ENCODE results near the gene SERINC3. TPM values are rescaled to one million over a fixed set of nuclear protein-coding genes. Genes with fewer than 3 reads are reported as not detected.

Gene SERINC3
- total and polyA plus RNA-seq, 2 of the 13 experiments (the other 11 are each of a cell fraction or from before 2014, with no cell fraction given): 82.0 to 226 TPM

GRCh38 chr20:44532259-44532980 is 10.6 kb upstream of the SERINC3 start (continued):
- no peak for TF ChIP-seq PRDM10 (CRISPR knock-in tag; IDR thresholded peaks at IDR 0.05; ENCODE audit: low read depth)
- TF ChIP-seq ZNF564 (CRISPR knock-in tag; IDR thresholded peaks at IDR 0.05): no peak
- no peak for TF ChIP-seq MIER3 (CRISPR knock-in tag; IDR thresholded peaks at IDR 0.05; ENCODE audit: borderline replicate concordance)
- TF ChIP-seq HDAC6 (IDR thresholded peaks at IDR 0.05; ENCODE audit: low read depth, low read length): 0 out of 2 replicates have a peak, but pooled peaks have one; percentile 55
- no peak for TF ChIP-seq NFIB (CRISPR knock-in tag; IDR thresholded peaks at IDR 0.05; ENCODE audit: borderline replicate concordance)
- TF ChIP-seq ZNF660 (CRISPR knock-in tag; IDR thresholded peaks at IDR 0.05; ENCODE audit: borderline replicate concordance, low read depth): no peak
- no peak for TF ChIP-seq RFX1 (IDR thresholded peaks at IDR 0.05)
- TF ChIP-seq POLR2A (IDR thresholded peaks at IDR 0.05; ENCODE audit: insufficient read depth in 1 of 2, low read depth in 2 of 2, low read length in 2 of 2): no peak
- TF ChIP-seq, protein P1, sequence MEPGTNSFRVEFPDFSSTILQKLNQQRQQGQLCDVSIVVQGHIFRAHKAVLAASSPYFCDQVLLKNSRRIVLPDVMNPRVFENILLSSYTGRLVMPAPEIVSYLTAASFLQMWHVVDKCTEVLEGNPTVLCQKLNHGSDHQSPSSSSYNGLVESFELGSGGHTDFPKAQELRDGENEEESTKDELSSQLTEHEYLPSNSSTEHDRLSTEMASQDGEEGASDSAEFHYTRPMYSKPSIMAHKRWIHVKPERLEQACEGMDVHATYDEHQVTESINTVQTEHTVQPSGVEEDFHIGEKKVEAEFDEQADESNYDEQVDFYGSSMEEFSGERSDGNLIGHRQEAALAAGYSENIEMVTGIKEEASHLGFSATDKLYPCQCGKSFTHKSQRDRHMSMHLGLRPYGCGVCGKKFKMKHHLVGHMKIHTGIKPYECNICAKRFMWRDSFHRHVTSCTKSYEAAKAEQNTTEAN (CRISPR knock-in tag; conservative IDR thresholded peaks at IDR 0.05): no peak; the same call in 1 of the 2 replicates
- TF ChIP-seq ZNF232 (CRISPR knock-in tag; IDR thresholded peaks at IDR 0.05; ENCODE audit: borderline replicate concordance): no peak
- no peak for TF ChIP-seq FOSL1 (CRISPR knock-in tag; IDR thresholded peaks at IDR 0.05; ENCODE audit: borderline replicate concordance)
- no peak for TF ChIP-seq ZSCAN21 (CRISPR knock-in tag; IDR thresholded peaks at IDR 0.05; ENCODE audit: borderline replicate concordance)
- no peak for TF ChIP-seq ZNF841 (CRISPR knock-in tag; IDR thresholded peaks at IDR 0.05; ENCODE audit: borderline replicate concordance)
- no peak for TF ChIP-seq KLF15 (CRISPR knock-in tag; IDR thresholded peaks at IDR 0.05; ENCODE audit: borderline replicate concordance)
- TF ChIP-seq ZNF713 (CRISPR knock-in tag; IDR thresholded peaks at IDR 0.05): no peak
- TF ChIP-seq HDAC1 (CRISPR knock-in tag; IDR thresholded peaks at IDR 0.05): no peak
- no peak for TF ChIP-seq MBNL3 (CRISPR knock-in tag; conservative IDR thresholded peaks at IDR 0.05)
- TF ChIP-seq ZFP36 (IDR thresholded peaks at IDR 0.05; ENCODE audit: borderline replicate concordance, low read depth, low read length, partially characterized antibody): no peak
- no peak; the same call in 1 of the 2 replicates for TF ChIP-seq ZNF124 (CRISPR knock-in tag; IDR thresholded peaks at IDR 0.05)
- TF ChIP-seq, protein P2, sequence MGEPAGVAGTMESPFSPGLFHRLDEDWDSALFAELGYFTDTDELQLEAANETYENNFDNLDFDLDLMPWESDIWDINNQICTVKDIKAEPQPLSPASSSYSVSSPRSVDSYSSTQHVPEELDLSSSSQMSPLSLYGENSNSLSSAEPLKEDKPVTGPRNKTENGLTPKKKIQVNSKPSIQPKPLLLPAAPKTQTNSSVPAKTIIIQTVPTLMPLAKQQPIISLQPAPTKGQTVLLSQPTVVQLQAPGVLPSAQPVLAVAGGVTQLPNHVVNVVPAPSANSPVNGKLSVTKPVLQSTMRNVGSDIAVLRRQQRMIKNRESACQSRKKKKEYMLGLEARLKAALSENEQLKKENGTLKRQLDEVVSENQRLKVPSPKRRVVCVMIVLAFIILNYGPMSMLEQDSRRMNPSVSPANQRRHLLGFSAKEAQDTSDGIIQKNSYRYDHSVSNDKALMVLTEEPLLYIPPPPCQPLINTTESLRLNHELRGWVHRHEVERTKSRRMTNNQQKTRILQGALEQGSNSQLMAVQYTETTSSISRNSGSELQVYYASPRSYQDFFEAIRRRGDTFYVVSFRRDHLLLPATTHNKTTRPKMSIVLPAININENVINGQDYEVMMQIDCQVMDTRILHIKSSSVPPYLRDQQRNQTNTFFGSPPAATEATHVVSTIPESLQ (CRISPR knock-in tag; conservative IDR thresholded peaks at IDR 0.05): no peak
- no peak for TF ChIP-seq IRF1 (CRISPR knock-in tag; IDR thresholded peaks at IDR 0.05; ENCODE audit: low read depth)
- TF ChIP-seq, protein P3, sequence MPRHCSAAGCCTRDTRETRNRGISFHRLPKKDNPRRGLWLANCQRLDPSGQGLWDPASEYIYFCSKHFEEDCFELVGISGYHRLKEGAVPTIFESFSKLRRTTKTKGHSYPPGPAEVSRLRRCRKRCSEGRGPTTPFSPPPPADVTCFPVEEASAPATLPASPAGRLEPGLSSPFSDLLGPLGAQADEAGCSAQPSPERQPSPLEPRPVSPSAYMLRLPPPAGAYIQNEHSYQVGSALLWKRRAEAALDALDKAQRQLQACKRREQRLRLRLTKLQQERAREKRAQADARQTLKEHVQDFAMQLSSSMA (CRISPR knock-in tag; IDR thresholded peaks at IDR 0.05): no peak
